Left cardiac atrium (tissue), 2 donors: ENCODE measurements around the gene KLHDC8A. TPM values are rescaled to one million over a fixed set of nuclear protein-coding genes. Genes with fewer than 3 reads are reported as not detected.

ENCODE experiments used
- total RNA-seq, 2 donors: library from RNA; stranded (reverse); fragmentation: NEBNext Ultra II Directional; extraction: Animal tissue kit (Norgen Biotek cat#: 25700); gene quantifications; one replicate each; pipeline ENCODE4 v1.2.1, GENCODE V29; 2021
- donor health status: DM: no; HTN: yes; CAD: no; lungs with severe emphysema.
- donor health status: DM: yes; HTN: yes; CAD: no.

The KLHDC8A gene
- total RNA-seq, 2 donors from 2014 or later: 0.31 to 0.53 TPM

Other genes with a start within 250 kb of the KLHDC8A start
- gene RBBP5, start 234.9 kb downstream of the KLHDC8A start, total RNA-seq: 10 to 100 TPM in 1 of 2 donors, 1 to 10 TPM in 1; 10.0 to 11.0 TPM
- gene DSTYK, start 145.2 kb downstream of the KLHDC8A start, total RNA-seq: 1 to 10 TPM; 8.1 to 8.2 TPM
- gene TMCC2, start 129.0 kb downstream of the KLHDC8A start, total RNA-seq: 10 to 100 TPM in 1 of 2 donors, 1 to 10 TPM in 1; 7.3 to 11.9 TPM
- gene NUAK2, start 35.2 kb downstream of the KLHDC8A start, total RNA-seq: 1 to 10 TPM; 1.2 to 1.4 TPM
- not detected for gene LEMD1, start 65.1 kb upstream of the KLHDC8A start, total RNA-seq
- gene BLACAT1, start 99.1 kb upstream of the KLHDC8A start, total RNA-seq: under 1 TPM in 1 of 2 donors, not detected in 1; 0.16 TPM
- gene CDK18, start 147.7 kb upstream of the KLHDC8A start, total RNA-seq: 100 to 1,000 TPM; 102 to 118 TPM